ENCODE data around the gene PEAK1. TPM values are rescaled to one million over a fixed set of nuclear protein-coding genes. Genes with fewer than 3 reads are reported as not detected.
"Not testable (repeated sequence)": the region's sequence is repeated elsewhere in the genome, so short reads cannot be mapped to it uniquely, and the experiment has no call there.

The PEAK1 gene
- total RNA-seq, 1 donor from 2014 or later = 28.5 TPM

GRCh38 chr15:77409259-77410156 is 10.4 kb downstream of the PEAK1 start:
- intact Hi-C loops (cut with micrococcal nuclease) = loop anchor here (1.0 to 10.0 kb wide), 2 partner anchors 11 to 1095 kb away; partner anchors contain the start of genes ETFA, HMG20A and PEAK1

GRCh38 chr15:77406846-77407245 is 13.1 kb downstream of the PEAK1 start:
- intact Hi-C loops (cut with micrococcal nuclease) = no loop called here

DNA sequence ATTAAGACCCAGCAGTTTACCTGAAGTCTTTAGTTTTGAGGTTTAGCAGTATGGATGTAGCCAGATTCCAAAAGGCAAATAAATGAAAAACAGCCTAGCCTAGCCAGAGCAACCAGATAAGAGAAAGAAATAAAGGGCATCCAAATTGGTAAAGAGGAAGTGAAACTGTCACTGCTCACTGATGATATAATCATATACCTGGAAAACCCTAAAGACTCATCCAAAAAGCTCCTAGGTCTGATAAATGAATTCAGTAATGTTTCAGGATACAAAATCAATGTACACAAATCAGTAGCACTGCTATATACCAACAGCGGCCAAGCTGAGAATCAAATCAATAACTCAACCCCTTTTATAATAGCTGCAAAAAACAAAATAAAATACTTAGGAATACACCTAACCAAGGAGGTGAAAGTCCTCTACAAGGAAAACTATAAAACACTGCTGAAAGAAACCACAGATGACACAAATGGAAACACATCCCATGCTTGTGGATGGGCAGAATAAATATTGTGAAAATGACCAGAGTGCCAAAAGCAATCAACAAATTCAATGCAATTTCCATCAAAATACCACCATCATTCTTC is 13.6 kb downstream of the PEAK1 start:
- intact Hi-C loops (cut with micrococcal nuclease) = not testable (repeated sequence)

GRCh38 chr15:77402740-77403379 is 17.0 kb downstream of the PEAK1 start:
- intact Hi-C loops (cut with micrococcal nuclease) = no loop called here

DNA sequence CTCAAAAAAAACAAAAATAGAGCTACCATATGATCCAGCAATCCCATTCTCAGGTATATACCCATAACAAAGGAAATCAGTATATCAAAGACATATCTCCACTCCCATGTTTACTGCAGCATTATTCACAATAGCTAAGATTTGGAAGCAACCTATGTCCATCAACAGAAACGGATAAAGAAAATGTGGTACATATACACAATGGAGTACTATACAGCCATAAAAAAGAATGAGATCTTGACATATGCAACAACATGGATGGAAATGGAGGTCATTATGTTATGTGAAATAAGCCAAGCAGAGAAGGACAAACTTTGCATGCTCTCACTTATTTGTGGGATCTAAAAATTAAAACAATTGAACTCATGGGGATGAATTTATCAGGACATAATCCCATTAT is 19.6 kb downstream of the PEAK1 start:
- intact Hi-C loops (cut with micrococcal nuclease) = no loop called here

DNA sequence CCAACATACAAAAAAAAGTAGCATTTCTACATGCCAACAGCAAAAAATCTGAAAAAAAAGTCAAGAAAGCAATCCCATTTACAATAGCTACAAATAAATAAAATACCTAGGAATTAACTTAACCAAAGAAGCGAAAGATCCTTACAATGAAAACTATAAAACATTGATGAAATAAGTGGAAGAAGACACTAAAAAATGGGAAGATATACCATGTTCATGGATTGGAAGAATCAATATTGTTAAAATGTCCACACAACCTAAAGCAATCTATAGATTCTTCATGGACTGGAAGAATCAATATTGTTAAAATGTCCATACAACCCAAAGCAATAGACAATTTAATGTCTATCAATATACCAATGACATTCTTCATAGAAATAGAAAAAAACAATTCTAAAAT is 21.0 kb downstream of the PEAK1 start:
- intact Hi-C loops (cut with micrococcal nuclease) = no loop called here

GRCh38 chr15:77396692-77397091 is 23.2 kb downstream of the PEAK1 start:
- intact Hi-C loops (cut with micrococcal nuclease) = no loop called here

GRCh38 chr15:77395013-77395774 is 24.7 kb downstream of the PEAK1 start:
- intact Hi-C loops (cut with micrococcal nuclease) = no loop called here

DNA sequence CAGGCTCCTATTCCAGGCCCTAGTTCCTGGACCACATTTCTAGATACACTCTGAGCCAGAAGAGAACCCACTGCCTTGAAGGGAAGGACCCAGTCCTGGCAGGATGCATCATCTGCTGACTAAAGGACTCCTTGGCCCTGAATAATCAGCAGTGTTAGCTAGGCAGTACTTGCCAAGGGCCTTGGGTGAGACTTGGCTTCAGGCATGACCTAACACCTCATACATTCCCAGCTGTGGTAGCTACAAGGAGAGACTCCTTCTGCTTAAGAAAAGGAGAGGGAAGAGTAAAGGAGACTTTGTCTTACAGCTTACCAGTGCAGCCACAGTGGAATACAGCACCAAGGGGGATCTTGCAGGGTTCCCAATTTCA is 26.4 kb downstream of the PEAK1 start:
- intact Hi-C loops (cut with micrococcal nuclease) = no loop called here

- intact Hi-C loops (cut with micrococcal nuclease) = no loop called here
Observed at GRCh38 chr15:77392762-77393470, 27.0 kb downstream of the PEAK1 start.

- intact Hi-C loops (cut with micrococcal nuclease) = no loop called here
Observed at GRCh38 chr15:77391372-77391951, 28.4 kb downstream of the PEAK1 start.

GRCh38 chr15:77387365-77388105 is 32.4 kb downstream of the PEAK1 start:
- intact Hi-C loops (cut with micrococcal nuclease) = no loop called here

GRCh38 chr15:77386626-77387025 is 33.3 kb downstream of the PEAK1 start:
- intact Hi-C loops (cut with micrococcal nuclease) = no loop called here

- intact Hi-C loops (cut with micrococcal nuclease) = no loop called here
Observed at GRCh38 chr15:77384589-77385359, 35.1 kb downstream of the PEAK1 start.

GRCh38 chr15:77384086-77384485 is 35.8 kb downstream of the PEAK1 start:
- intact Hi-C loops (cut with micrococcal nuclease) = no loop called here

- intact Hi-C loops (cut with micrococcal nuclease) = no loop called here
Observed at GRCh38 chr15:77380033-77380432, 39.9 kb downstream of the PEAK1 start.

DNA sequence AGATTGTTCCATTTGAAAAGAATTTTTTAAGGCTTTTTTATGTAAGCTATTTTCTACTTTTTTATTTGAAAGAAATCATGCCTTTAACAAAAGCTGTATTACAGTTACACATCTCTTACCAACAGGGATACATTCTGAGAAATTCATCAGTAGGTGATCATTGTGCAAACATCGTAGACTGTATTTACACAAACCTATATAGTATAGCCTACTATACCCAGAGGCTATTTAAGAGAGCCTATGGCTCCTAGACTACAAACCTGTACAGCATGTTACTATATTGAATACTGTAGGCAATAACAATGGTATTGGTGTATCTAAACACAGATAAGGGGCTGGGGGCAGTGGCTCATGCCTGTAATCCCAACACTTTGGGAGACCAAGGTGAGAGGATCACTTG is 43.1 kb downstream of the PEAK1 start:
- intact Hi-C loops (cut with micrococcal nuclease) = no loop called here

- intact Hi-C loops (cut with micrococcal nuclease) = no loop called here
Observed at GRCh38 chr15:77375133-77375532, 44.8 kb downstream of the PEAK1 start.

- intact Hi-C loops (cut with micrococcal nuclease) = no loop called here
Observed at GRCh38 chr15:77373441-77373840, 46.5 kb downstream of the PEAK1 start.
